H1 (cell line): ENCODE data around the gene ADGRL3. TPM values are rescaled to one million over a fixed set of nuclear protein-coding genes. Genes with fewer than 3 reads are reported as not detected.

Experiments
- CTCF ChIA-PET: fragments of 300-600 bp; sonication (Branson Sonifier 250); formaldehyde crosslinking; loops from one replicate; lab custom pipeline; 2021; ENCODE audit not compliant: partially characterized antibody; lab: Charles Lee
- POLR2A ChIA-PET: fragments of 300-600 bp; sonication (Branson Sonifier 250); formaldehyde crosslinking; loops from one replicate; lab custom pipeline; 2021; ENCODE audit warnings: inconsistent platforms; ENCODE audit not compliant: partially characterized antibody; lab: Charles Lee
- DNase-seq, 2 experiments: peaks; one replicate each; pipeline versions ENCODE4 v3.0.0 to v3.0.0-alpha.2; 2010 to 2022; ENCODE audit warnings: low spot score in 2 of 2, low read depth in 1 of 2, mixed read lengths in 1 of 2
- FAIRE-seq: peaks from 2 replicates; lab custom pipeline; 2011; peaks lifted over from hg19 to GRCh38; lab: Jason Lieb, UNC
- H2AFZ ChIP-seq: 2 replicates; pipeline ENCODE4 v1.8.1; 2012; ENCODE audit warnings: low read length, inconsistent platforms
- H2AK5ac ChIP-seq: 2 replicates; pipeline ENCODE4 v1.6.1; 2013; ENCODE audit warnings: low read depth, low read length
- H2BK120ac ChIP-seq: replicated peaks from 2 replicates; pipeline ENCODE3; 2013; ENCODE audit warnings: low read depth, low read length, inconsistent platforms
- H2BK12ac ChIP-seq: 2 replicates; pipeline ENCODE4 v1.6.1; 2013; ENCODE audit warnings: low read depth, low read length
- H2BK15ac ChIP-seq: 2 replicates; pipeline ENCODE4 v1.6.1; 2013; ENCODE audit warnings: low read length
- H2BK20ac ChIP-seq: 2 replicates; pipeline ENCODE4 v1.6.1; 2013; ENCODE audit warnings: low read length
- H2BK5ac ChIP-seq: 2 replicates; pipeline ENCODE4 v1.6.1; 2013; ENCODE audit warnings: low read depth, low read length
- H3K14ac ChIP-seq: 2 replicates; pipeline ENCODE4 v1.6.1; 2013; ENCODE audit warnings: inconsistent platforms; ENCODE audit not compliant: insufficient read length
- H3K18ac ChIP-seq: 2 replicates; pipeline ENCODE4 v1.6.1; 2013; ENCODE audit warnings: low read length; ENCODE audit errors: extremely low read depth
- H3K23ac ChIP-seq: 2 replicates; pipeline ENCODE4 v1.6.1; 2013; ENCODE audit warnings: inconsistent platforms; ENCODE audit not compliant: insufficient read length
- H3K23me2 ChIP-seq: 2 replicates; pipeline ENCODE4 v1.6.1; 2013; ENCODE audit warnings: low read depth, low read length
- H3K27ac ChIP-seq: 2 replicates; pipeline ENCODE4 v1.6.1; 2011; ENCODE audit warnings: low read depth, low read length, inconsistent platforms
- H3K27me3 ChIP-seq, 4 experiments: replicated peaks in 1 of 4; 1 replicate in 1 of 4; 2 replicates in 3 of 4; pipeline versions ENCODE4 v1.6.1 to v1.8.1; 2011 to 2013; ENCODE audit warnings: low read length in 3 of 4, mild to moderate bottlenecking in 3 of 4, inconsistent platforms in 2 of 4, mixed read lengths in 2 of 4, moderate library complexity in 1 of 4; ENCODE audit not compliant: control insufficient read depth in 3 of 4, insufficient read depth in 3 of 4; ENCODE audit errors: extremely low read depth in 1 of 4
- H3K36me3 ChIP-seq, 4 experiments: 2 replicates each; pipeline versions ENCODE4 v1.6.1 to v1.8.1; 2011 to 2013; ENCODE audit warnings: mild to moderate bottlenecking in 4 of 4, low read length in 3 of 4, moderate library complexity in 2 of 4, control low read depth in 1 of 4, inconsistent platforms in 1 of 4; ENCODE audit not compliant: insufficient read depth in 4 of 4, control insufficient read depth in 2 of 4
- H3K4ac ChIP-seq: replicated peaks from 2 replicates; pipeline ENCODE3; 2013; ENCODE audit warnings: low read length, low read depth, mixed read lengths, inconsistent platforms; ENCODE audit not compliant: insufficient read length
- H3K4me1 ChIP-seq, 4 experiments: replicated peaks in 1 of 4; 1 replicate in 1 of 4; 2 replicates in 3 of 4; pipeline versions ENCODE4 v1.6.1 to v1.8.1; 2011 to 2013; ENCODE audit warnings: low read length in 3 of 4, inconsistent platforms in 2 of 4, mixed read lengths in 1 of 4; ENCODE audit not compliant: insufficient read depth in 4 of 4, control insufficient read depth in 3 of 4
- H3K4me2 ChIP-seq, 2 experiments: 2 replicates each; pipeline versions ENCODE4 v1.6.1 to v1.8.1; 2011 to 2013; ENCODE audit warnings: low read depth in 2 of 2, low read length in 2 of 2, control low read depth in 1 of 2, inconsistent platforms in 1 of 2, mild to moderate bottlenecking in 1 of 2; ENCODE audit not compliant: insufficient read depth in 1 of 2
- H3K4me3 ChIP-seq, 4 experiments: fragments of 200-600, 300-600 bp in 1 of 4; sonication (generic), shearing (Covaris generic), sonication (Bioruptor Twin) in 1 of 4; 2 replicates each; pipeline versions ENCODE4 v1.5.1 to v1.8.1; 2011 to 2016; ENCODE audit warnings: low read length in 4 of 4, low read depth in 3 of 4, control low read depth in 2 of 4, inconsistent platforms in 2 of 4, mild to moderate bottlenecking in 2 of 4, mixed read lengths in 1 of 4, moderate library complexity in 1 of 4; ENCODE audit not compliant: insufficient read depth in 2 of 4; ENCODE audit errors: extremely low read depth in 1 of 4
- H3K56ac ChIP-seq: replicated peaks from 2 replicates; pipeline ENCODE3; 2013; ENCODE audit warnings: low read depth, mild to moderate bottlenecking, mixed read lengths, low read length, inconsistent platforms; ENCODE audit not compliant: insufficient read length
- H3K79me1 ChIP-seq: 2 replicates; pipeline ENCODE4 v1.6.1; 2013; ENCODE audit warnings: low read depth, low read length, control low read depth
- H3K79me2 ChIP-seq, 2 experiments: 2 replicates each; pipeline versions ENCODE4 v1.6.1 to v1.8.1; 2012 to 2013; ENCODE audit warnings: low read length in 2 of 2, mild to moderate bottlenecking in 2 of 2, inconsistent platforms in 1 of 2; ENCODE audit not compliant: insufficient read depth in 2 of 2, control insufficient read depth in 1 of 2
- H3K9ac ChIP-seq, 4 experiments: replicated peaks in 1 of 4; 1 replicate in 1 of 4; 2 replicates in 3 of 4; pipeline versions ENCODE4 v1.6.1 to v1.8.1; 2011 to 2013; ENCODE audit warnings: low read depth in 3 of 4, low read length in 3 of 4, control low read depth in 2 of 4, mild to moderate bottlenecking in 2 of 4, moderate library complexity in 2 of 4, inconsistent platforms in 1 of 4; ENCODE audit errors: extremely low read depth in 1 of 4
- H3K9me3 ChIP-seq, 2 experiments: 2 replicates each; pipeline versions ENCODE4 v1.6.1 to v1.8.1; 2012 to 2013; ENCODE audit warnings: mild to moderate bottlenecking in 2 of 2, moderate library complexity in 2 of 2, control low read depth in 1 of 2, inconsistent platforms in 1 of 2, low read depth in 1 of 2, low read length in 1 of 2, mixed read lengths in 1 of 2; ENCODE audit not compliant: insufficient read depth in 2 of 2
- H4K20me1 ChIP-seq, 2 experiments: replicated peaks in 1 of 2; 2 replicates each; pipeline versions ENCODE3 to v1.8.1; 2011 to 2013; ENCODE audit warnings: inconsistent platforms in 2 of 2, low read length in 2 of 2, mild to moderate bottlenecking in 1 of 2; ENCODE audit not compliant: insufficient read depth in 2 of 2, control insufficient read depth in 1 of 2
- H4K5ac ChIP-seq: 2 replicates; pipeline ENCODE4 v1.6.1; 2013; ENCODE audit warnings: low read length, low read depth, mixed read lengths, inconsistent platforms; ENCODE audit not compliant: insufficient read length
- H4K8ac ChIP-seq: 2 replicates; pipeline ENCODE4 v1.8.0; 2013; ENCODE audit warnings: mild to moderate bottlenecking, moderate library complexity, low read length, inconsistent platforms; ENCODE audit not compliant: insufficient read depth; ENCODE audit errors: extremely low read depth
- H4K91ac ChIP-seq: replicated peaks from 2 replicates; pipeline ENCODE3; 2013; ENCODE audit warnings: low read length, mixed read lengths, inconsistent platforms; ENCODE audit not compliant: insufficient read length
- BCL11A ChIP-seq, 2 experiments: IDR thresholded peaks; one replicate each; pipeline ENCODE4 v1.6.1; 2011; ENCODE audit warnings: low read depth in 2 of 2, low read length in 2 of 2, mild to moderate bottlenecking in 2 of 2
- CEBPB ChIP-seq: IDR thresholded peaks from 2 replicates; pipeline ENCODE4 v1.6.1; 2012; ENCODE audit warnings: low read depth, low read length
- CREB1 ChIP-seq: IDR thresholded peaks from 2 replicates; pipeline ENCODE4 v1.6.1; 2012; ENCODE audit warnings: inconsistent platforms
- CTBP2 ChIP-seq: IDR thresholded peaks from 2 replicates; pipeline ENCODE4 v1.7.0; 2011; ENCODE audit warnings: borderline replicate concordance, mild to moderate bottlenecking, moderate library complexity, mixed read lengths, low read length; ENCODE audit not compliant: insufficient read depth, insufficient read length
- E2F6 ChIP-seq: IDR thresholded peaks from 2 replicates; pipeline ENCODE4 v1.6.1; 2012; ENCODE audit warnings: inconsistent platforms
- EGR1 ChIP-seq: IDR thresholded peaks from 2 replicates; pipeline ENCODE4 v1.6.1; 2011; ENCODE audit warnings: low read depth, low read length, borderline replicate concordance
- FOSL1 ChIP-seq: IDR thresholded peaks from 2 replicates; pipeline ENCODE4 v1.6.1; 2011; ENCODE audit warnings: mild to moderate bottlenecking, low read depth, low read length, moderate library complexity; ENCODE audit not compliant: insufficient read depth
- KDM1A ChIP-seq: fragments of 200-600, 300-600 bp; sonication (generic); IDR thresholded peaks from 2 replicates; pipeline ENCODE4 v1.7.1; 2016; ENCODE audit warnings: mild to moderate bottlenecking, low read length, borderline replicate concordance
- KDM4A ChIP-seq: IDR thresholded peaks from one replicate; pipeline ENCODE4 v1.7.1; 2012; ENCODE audit warnings: low read depth, mild to moderate bottlenecking, moderate library complexity, low read length, inconsistent platforms; ENCODE audit not compliant: severe bottlenecking
- MAX ChIP-seq: IDR thresholded peaks from 2 replicates; pipeline ENCODE4 v1.6.1; 2012; ENCODE audit warnings: inconsistent platforms
- RBBP5 ChIP-seq: IDR thresholded peaks from 2 replicates; pipeline ENCODE4 v1.7.1; 2012; ENCODE audit warnings: low read depth, mild to moderate bottlenecking, inconsistent platforms, low read length, moderate library complexity, borderline replicate concordance
- RXRA ChIP-seq: IDR thresholded peaks from 2 replicates; pipeline ENCODE4 v1.6.1; 2011; ENCODE audit warnings: low read depth, mild to moderate bottlenecking, low read length, moderate library complexity; ENCODE audit not compliant: insufficient read depth
- TBP ChIP-seq: IDR thresholded peaks from 2 replicates; pipeline ENCODE4 v1.6.1; 2011; ENCODE audit warnings: low read depth, low read length, improper control_type of control experiment
- ZNF274 ChIP-seq: IDR thresholded peaks from 2 replicates; pipeline ENCODE4 v1.7.0; 2012; ENCODE audit warnings: low read length, borderline replicate concordance; ENCODE audit errors: extremely low read depth
- WGBS, 2 experiments: shearing (Covaris generic) in 1 of 2; methylation state at CpG; one replicate each; pipeline versions ENCODE4 v1.1.6 to v1.1.7; 2013 to 2015; ENCODE audit warnings: low lambda C conversion rate in 2 of 2, mixed read lengths in 2 of 2, inconsistent platforms in 1 of 2, low coverage in 1 of 2, missing lambda C conversion rate in 1 of 2; ENCODE audit not compliant: insufficient replicate concordance in 2 of 2, insufficient coverage in 1 of 2, insufficient read length in 1 of 2; ENCODE audit errors: extremely low coverage in 1 of 2, missing lambda C conversion rate in 1 of 2; 5-methylcytosine and 5-hydroxymethylcytosine counted together
- polyA plus RNA-seq, 7 experiments: library from polyadenylated mRNA; depleted of rRNA in 3 of 7; stranded (reverse) in 5 of 7; unstranded in 2 of 7; fragments of >200 nt in 5 of 7; fragments of 200-250 nt in 2 of 7; gene quantifications; 1 replicate in 5 of 7; 2 replicates in 1 of 7; 4 replicates in 1 of 7; pipeline versions ENCODE4 v1.2.1 to v1.2.3, GENCODE V29; 2011 to 2013; ENCODE audit warnings: missing spikeins in 2 of 7, mixed read lengths in 2 of 7
- total RNA-seq: library from RNA; stranded (reverse); fragmentation: NEBNext Ultra II Directional; extraction: Animal tissue kit (Norgen Biotek cat#: 25700); gene quantifications from 2 replicates; pipeline ENCODE4 v1.2.1, GENCODE V29; 2021

Gene ADGRL3
- total and polyA plus RNA-seq, 2 of the 8 experiments (the other 6 are each of a cell fraction or from before 2014, with no cell fraction given), result 6.6 to 13.0 TPM

- Histone ChIP-seq H3K4me3 (no peak overlapping the region), H3K9ac (no peak overlapping the region), H3K4me1 (no peaks in the 10 kb centered on the region), H3K23me2 (no peaks in the 10 kb centered on the region), H2BK12ac (no peak overlapping the region), H3K27ac (no peak overlapping the region), H4K91ac (no peak overlapping the region), H3K4ac (no peak overlapping the region), H2BK120ac (no peak overlapping the region), H3K9me3 (no peaks in the 10 kb centered on the region), H3K36me3 (no peaks in the 10 kb centered on the region), H2BK5ac (no peak overlapping the region), H2AK5ac (no peak overlapping the region), H3K56ac (no peak overlapping the region), H4K8ac (no peak overlapping the region), H2BK15ac (no peak overlapping the region), H3K79me2 (no peaks in the 10 kb centered on the region), H3K79me1 (no peaks in the 10 kb centered on the region), H3K4me2 (no peak overlapping the region), H3K18ac (no peak overlapping the region), H2AFZ (no peak overlapping the region), H4K5ac (no peak overlapping the region), H3K23ac (no peak overlapping the region), H2BK20ac (no peak overlapping the region), H3K27me3 (no peaks in the 10 kb centered on the region), H3K14ac (no peak overlapping the region), H4K20me1 (no peaks in the 10 kb centered on the region)
- WGBS, 2 experiments, result 89% methylated on average over 1 of the region's 1 CpG; no CpG with 5 or more reads in 1 of the 2 experiments
- CTCF ChIA-PET, result no interaction called here
- POLR2A ChIA-PET, result no interaction called here
- no peak for FAIRE-seq
- no peak for DNase-seq
- no peak for TF ChIP-seq ZNF274
- no peak for TF ChIP-seq TBP
- no peak for TF ChIP-seq CTBP2
- TF ChIP-seq MAX, result no peak
- TF ChIP-seq RXRA, result no peak
- no peak for TF ChIP-seq CEBPB
- TF ChIP-seq CREB1, result no peak
- no peak for TF ChIP-seq RBBP5
- no peak for TF ChIP-seq FOSL1
- no peak for TF ChIP-seq KDM1A
- no peak for TF ChIP-seq BCL11A (IDR thresholded peaks at IDR 0.05; ENCODE audit: low read depth in 2 of 2, low read length in 2 of 2)
- TF ChIP-seq KDM4A, result no peak
- no peak for TF ChIP-seq EGR1
- no peak for TF ChIP-seq E2F6
These were observed 156.6 kb downstream of the ADGRL3 start for GRCh38 chr4:61356696-61357095.
